Cerebellar cortex (tissue), 1 donor: ENCODE measurements around the gene SLC17A9.

Source experiments
- DNase-seq: peaks from one replicate; pipeline ENCODE4 v3.0.0-alpha.2; 2015; ENCODE audit warnings: low spot score

SLC17A9 gene

GRCh38 chr20:63005365-63005861, 52.9 kb downstream of the SLC17A9 start:
- no peak for DNase-seq

- DNase-seq, result no peak
Observed at GRCh38 chr20:63005862-63006539, 53.5 kb downstream of the SLC17A9 start.

DNA sequence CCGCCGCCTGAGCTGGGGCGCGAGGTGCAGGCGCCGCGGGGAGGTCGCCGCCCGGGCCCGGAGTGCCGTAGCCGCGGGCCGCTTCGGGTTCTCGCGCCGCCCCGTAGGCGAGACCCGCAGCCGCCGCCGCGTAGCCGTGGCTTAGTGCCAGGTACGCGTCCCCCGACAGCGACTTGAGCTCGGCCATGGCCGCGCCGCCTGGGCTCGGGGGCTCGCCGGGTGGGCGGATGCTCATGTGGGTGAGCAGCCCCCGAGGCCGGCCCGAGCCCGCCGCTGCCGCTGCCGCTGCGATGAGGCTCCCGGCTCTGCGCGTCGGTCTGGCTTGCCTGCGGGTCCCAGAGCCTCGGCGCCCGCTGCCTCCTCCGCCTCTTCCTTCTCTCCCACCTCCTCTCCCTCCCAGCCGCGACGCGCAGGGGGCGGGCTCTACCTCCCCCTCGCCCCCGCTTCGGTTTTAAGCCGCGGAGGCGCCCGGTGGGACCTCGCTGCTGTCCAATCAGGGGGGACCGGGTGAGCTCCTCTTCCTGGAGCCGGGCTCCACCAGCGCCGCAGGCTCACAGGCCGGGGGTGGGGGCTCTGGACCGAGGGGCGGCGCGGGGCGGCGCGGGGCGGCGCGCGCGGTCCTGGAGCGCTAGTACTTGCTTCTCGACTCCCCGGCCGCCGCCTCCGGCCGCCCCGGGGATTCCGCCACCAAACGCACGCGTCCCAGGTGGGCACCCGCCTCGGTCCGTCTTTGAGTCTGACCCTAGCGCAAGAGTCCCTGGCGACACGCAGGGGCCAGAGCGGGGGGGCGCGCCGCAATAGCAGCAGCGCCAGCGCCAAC, 54.2 kb downstream of the SLC17A9 start, which contains the start of gene BHLHE23:
TSS of gene BHLHE23 (minus strand) at position 425 of the 820 bp plus-strand sequence. CDS start at position 235, 190 bp downstream.
- DNase-seq, result no peak

GRCh38 chr20:63007360-63007645, 54.8 kb downstream of the SLC17A9 start:
- no peak for DNase-seq

- DNase-seq, result no peak
Observed at GRCh38 chr20:63007646-63008488, 55.4 kb downstream of the SLC17A9 start.

GRCh38 chr20:63008541-63009044, 56.1 kb downstream of the SLC17A9 start:
- DNase-seq, result no peak

- DNase-seq, result peak; percentile 60
Observed at GRCh38 chr20:63009045-63009961, 56.8 kb downstream of the SLC17A9 start.

- DNase-seq, result no peak
Observed at GRCh38 chr20:63009988-63010769, 57.7 kb downstream of the SLC17A9 start.

- DNase-seq, result no peak
Observed at GRCh38 chr20:63011798-63012197, 59.3 kb downstream of the SLC17A9 start.

- DNase-seq, result no peak
Observed at GRCh38 chr20:63013207-63013606, 60.7 kb downstream of the SLC17A9 start.

GRCh38 chr20:63014287-63014686, 61.8 kb downstream of the SLC17A9 start:
- no peak for DNase-seq

DNA sequence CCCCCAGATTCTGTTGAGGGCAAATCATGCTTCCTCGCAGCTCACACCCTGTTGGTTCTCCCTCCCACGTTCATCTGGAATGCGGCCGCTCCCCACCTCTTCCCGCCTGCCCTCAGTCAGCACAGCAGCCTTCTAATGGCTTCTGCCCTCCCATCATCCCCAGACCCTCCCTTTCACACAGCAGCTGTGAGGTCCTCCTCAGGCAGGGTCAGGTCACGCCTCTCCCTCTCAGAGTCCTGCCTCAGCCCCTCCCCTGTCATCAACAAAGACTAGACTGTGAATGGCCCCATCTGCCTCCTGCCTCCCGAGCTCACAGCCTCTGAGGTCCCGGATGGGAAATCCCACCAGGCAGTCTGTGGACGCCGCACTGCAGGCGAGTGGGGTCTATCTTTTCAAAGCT, 62.2 kb downstream of the SLC17A9 start:
- no peak for DNase-seq

DNA sequence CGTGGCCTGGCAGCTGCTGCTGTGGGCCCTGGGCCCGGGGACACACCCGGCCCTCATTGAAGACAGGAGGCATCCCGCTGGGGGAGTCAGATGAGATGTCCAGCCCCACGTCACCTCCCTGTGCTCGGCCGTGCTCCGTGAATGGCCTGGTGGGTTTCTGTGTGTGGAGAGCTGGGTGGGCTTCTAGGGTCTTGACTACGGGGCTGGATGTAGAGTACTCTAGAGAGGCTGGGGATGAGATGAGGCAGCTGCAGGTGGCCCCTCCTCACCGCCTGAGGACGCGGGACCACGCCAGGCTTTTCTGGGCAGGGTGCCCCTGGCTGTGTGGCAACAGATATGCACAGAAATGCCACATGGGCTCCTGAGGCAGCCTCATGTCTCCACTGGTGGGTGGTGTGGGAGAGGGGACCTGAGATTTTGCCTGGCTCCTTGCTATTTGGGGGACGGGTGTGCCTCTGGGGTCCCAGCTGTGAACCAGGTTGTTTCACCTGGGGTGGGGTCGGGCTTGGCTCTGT, 62.7 kb downstream of the SLC17A9 start:
- no peak for DNase-seq

GRCh38 chr20:63015662-63016361, 63.3 kb downstream of the SLC17A9 start:
- DNase-seq, result no peak

DNA sequence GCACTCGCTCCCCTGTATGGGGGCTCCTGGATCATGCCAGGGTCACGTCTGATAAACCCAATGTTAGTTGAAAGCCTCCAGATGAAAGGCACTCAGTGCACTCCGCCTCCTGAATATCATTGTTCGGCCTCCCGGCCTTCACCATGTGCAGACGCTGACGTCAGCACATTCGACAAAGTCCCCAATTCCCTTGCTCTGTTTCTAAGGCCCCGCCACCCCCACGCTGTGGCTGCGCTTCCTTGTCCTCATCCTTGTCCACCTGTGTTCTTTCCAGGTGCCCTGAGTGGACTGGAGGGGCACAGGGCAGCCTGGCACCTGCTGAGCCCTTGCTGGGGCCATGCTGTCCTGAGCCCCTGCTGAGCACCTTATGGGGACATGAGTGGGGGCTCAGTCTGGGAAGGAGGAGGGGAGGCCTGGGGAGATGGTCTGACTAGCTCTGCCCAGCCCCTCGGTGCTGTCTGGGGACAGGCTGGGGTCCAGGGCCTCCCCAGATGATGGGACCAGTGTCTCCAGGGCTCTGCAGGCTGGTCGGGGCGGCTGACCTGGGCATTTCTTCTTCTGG, 64.1 kb downstream of the SLC17A9 start:
- DNase-seq, result no peak

GRCh38 chr20:63017076-63017825, 64.7 kb downstream of the SLC17A9 start:
- no peak for DNase-seq

- DNase-seq, result no peak
Observed at GRCh38 chr20:63017826-63018411, 65.4 kb downstream of the SLC17A9 start.
